Stimulated activated naive CD8-positive, alpha-beta T cell treated with anti-CD3 and anti-CD28 coated beads, Interleukin-15, amount 100 ng/mL, for 72 hours (primary cell): Measurements from ENCODE around the gene THADA.

Experiments
- ATAC-seq: fragments of 150-1000 bp; cut with Tn5 transposase; 2 replicates; pipeline ENCODE4 v1.10.0; 2021; ENCODE audit warnings: mild to moderate bottlenecking, moderate library complexity
- DNase-seq, 2 donors: peaks; one replicate each; pipeline ENCODE4 v3.0.0; 2021 to 2022
- H3K27ac Mint-ChIP-seq, 2 donors: one replicate each; pipeline ENCODE4 v1.8.0; 2022; ENCODE audit warnings: mild to moderate bottlenecking in 2 of 2, mixed read lengths in 2 of 2, moderate library complexity in 2 of 2
- H3K27me3 Mint-ChIP-seq: one replicate; pipeline ENCODE4 v1.8.0; 2022; ENCODE audit warnings: mixed read lengths
- H3K4me1 Mint-ChIP-seq: one replicate; pipeline ENCODE4 v1.8.0; 2022; ENCODE audit warnings: mild to moderate bottlenecking, mixed read lengths
- H3K4me3 Mint-ChIP-seq, 2 donors: one replicate each; pipeline ENCODE4 v1.8.0; 2022; ENCODE audit warnings: mild to moderate bottlenecking in 2 of 2, mixed read lengths in 2 of 2, moderate library complexity in 1 of 2
- H3K9me3 Mint-ChIP-seq, 2 donors: one replicate each; pipeline ENCODE4 v1.8.0; 2022; ENCODE audit warnings: mixed read lengths in 2 of 2

Gene THADA

DNA sequence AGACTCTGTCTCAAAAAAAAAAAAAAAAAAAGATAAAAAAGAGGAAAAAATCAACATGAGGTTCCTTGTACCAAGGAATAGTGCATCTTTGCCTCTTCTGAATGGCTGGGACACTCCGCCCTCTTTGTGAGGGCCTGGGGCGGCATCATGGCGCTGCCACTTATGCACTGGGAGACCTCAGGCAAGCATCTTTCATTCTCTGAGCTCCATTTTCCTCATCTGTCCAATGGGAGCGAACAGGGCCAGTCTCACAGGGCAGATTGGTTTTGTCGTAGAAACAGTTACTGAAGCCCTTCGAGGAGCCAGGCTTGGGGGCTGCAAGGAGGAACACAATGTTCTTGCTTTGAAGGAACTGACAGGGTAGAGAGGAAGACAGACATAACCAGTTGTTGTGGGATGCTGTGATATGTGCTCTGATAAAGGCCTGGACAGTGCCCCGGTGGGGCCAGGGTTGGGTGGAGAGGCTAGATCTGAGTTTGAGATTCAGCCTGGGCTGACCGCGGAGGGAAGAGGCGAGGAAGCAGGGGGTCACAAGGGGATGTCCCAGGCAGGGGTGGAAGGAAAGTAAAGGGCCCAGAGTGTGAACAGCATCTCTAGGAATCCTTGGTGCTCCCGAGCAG, 383.5 kb downstream of the THADA start:
- Mint-ChIP-seq H3K27me3 (no peaks in the 10 kb centered on the region), H3K27ac (peak overlapping the region in 1 of 2 donors; percentile 45), H3K4me1 (peaks cover 41% of the 10 kb centered on the region), H3K4me3 (peak overlapping the region in 1 of 2 donors; percentile 13), H3K9me3 (no peaks in the 10 kb centered on the region)
- DNase-seq: no peak
- peak; percentile 16 for ATAC-seq

DNA sequence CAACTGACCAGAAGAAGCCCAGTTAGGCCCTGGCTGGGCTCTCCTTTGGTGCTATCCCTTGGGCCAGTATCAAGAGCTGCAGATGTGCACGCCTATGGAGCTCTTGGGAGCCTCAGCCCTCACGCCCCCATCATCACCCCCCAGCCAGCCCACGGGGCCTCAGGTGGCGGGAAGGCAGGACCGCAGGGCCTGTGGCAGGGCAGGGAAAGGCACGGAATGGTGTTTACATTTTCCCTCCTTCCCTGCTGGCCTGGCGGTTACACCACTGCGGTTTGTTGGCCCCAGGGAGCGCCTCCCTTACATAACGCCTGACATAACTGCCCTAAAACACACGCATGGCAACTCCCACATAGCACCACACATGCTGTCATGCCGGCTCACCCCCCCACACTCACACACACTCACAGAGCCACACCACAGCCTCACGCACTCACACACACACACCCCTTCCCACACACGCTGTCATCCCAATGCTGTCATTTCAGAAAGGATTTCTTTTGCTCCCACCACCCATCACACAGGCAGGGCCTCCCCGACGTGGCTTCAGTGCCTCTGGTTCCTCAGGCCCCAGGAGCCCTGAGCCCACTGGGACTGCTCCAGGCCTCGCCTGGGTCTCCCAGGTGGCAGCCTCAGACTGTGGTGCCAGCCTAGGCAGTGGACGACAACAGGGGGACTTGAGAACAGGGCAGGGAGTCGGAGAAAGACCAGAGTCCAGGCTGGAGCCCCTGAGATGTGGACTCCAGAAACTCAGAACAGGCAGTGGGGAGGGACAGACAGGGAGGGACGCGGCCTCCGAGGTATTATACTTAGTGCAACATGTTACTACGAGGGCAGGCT, 385.2 kb downstream of the THADA start:
- H3K27me3 Mint-ChIP-seq: no peaks in the 10 kb centered on the region
- ATAC-seq (peak; percentile 77), DNase-seq (peak in 1 of 2 donors; percentile 46)
- H3K4me3 Mint-ChIP-seq: no peak overlapping the region
- peak overlapping the region; percentile 48 to 88 for H3K27ac Mint-ChIP-seq
- H3K9me3 Mint-ChIP-seq: no peaks in the 10 kb centered on the region
- H3K4me1 Mint-ChIP-seq: peaks cover 55% of the 10 kb centered on the region

DNA sequence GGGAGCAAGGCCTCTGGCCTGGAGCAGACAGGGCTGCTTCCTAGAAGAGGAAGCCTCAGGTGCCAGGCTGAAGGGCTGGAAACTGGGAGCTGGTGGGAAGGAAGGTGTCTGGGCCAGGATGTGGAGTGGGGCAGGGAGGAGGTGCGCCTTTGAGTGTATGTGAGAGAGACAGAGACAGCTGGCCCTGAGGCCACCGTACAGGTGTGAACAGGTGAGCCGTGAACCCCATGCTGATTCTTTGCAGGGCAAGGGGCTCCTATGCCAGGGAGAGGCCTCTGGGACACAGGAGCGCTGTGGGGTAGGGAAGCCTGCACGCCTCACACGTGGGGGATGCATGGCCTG, 385.7 kb downstream of the THADA start:
- H3K27ac Mint-ChIP-seq: peak overlapping the region in 1 of 2 donors; percentile 60
- ATAC-seq (no peak), DNase-seq (no peak)
- H3K9me3 Mint-ChIP-seq: no peaks in the 10 kb centered on the region
- H3K27me3 Mint-ChIP-seq: no peaks in the 10 kb centered on the region
- H3K4me1 Mint-ChIP-seq: peaks cover 55% of the 10 kb centered on the region
- H3K4me3 Mint-ChIP-seq: no peak overlapping the region

DNA sequence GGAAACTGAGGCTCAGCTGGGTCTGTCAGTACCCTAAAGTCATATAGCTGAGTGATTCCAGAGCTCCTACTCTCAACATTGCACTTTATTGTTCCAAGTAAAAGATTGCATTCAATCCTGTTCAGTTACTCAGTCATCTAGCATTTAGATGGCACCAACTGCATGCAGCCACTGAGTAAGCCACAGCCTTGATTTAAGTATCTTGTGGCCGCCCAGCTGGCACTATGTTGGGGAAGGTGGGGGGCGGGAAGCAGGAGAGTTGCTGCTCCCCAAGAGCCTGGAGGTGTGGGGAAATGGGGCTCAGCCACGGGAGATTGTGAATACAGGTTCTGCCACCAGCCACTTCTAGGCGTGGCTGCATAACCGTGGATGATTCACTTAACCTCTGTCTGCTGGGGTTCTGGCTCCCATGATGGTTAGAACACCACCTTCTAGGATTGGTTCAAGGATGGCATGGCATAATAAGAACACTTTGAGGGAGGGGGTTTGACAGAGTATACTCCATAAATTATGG, 386.6 kb downstream of the THADA start:
- H3K4me3 Mint-ChIP-seq: no peak overlapping the region
- H3K27me3 Mint-ChIP-seq: no peaks in the 10 kb centered on the region
- H3K27ac Mint-ChIP-seq: no peak overlapping the region

DNA sequence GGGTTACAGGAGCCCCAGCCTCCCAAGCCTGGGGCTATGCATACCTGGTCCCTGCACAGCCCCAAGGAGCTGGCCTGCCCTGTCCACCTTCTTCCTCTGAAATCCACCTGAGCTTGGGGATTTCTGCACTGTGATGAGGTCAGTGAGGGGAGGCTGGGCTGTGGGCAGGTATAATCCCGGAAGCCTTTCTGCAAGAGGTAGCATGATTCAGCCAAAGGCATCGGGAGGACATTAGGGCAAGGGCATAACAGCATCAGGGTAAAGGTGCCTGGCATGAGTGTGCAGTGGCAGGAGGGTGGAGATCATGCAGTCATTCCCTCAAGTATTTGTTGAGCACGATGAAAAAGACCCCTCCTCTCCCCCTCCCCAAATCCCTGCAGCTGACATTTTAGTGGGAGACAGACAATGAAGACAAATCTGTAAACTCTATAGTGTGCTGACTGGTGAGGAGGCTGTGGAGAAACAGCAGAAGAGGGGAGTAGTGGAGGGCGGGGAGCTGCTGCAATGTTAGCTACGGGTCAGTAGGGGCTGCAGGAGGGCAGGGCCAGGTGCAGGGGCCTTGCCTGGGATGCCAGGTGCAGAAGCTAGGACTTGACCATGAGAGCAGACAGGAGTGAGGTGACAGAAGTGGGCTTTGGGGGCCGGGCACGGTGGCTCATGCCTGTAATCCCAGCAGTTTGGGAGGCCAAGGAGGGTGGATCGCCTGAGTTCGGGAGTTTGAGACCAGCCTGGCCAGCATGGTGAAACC, 388.1 kb downstream of the THADA start:
- Mint-ChIP-seq H3K27ac (no peak overlapping the region), H3K4me3 (peak overlapping the region in 1 of 2 donors; percentile 22), H3K27me3 (no peaks in the 10 kb centered on the region), H3K4me1 (peaks cover 56% of the 10 kb centered on the region), H3K9me3 (no peaks in the 10 kb centered on the region)
- DNase-seq (no peak), ATAC-seq (no peak)

More for the DNA sequence above, 386.6 kb downstream of the THADA start:
- Mint-ChIP-seq H3K9me3 (no peaks in the 10 kb centered on the region), H3K4me1 (peaks cover 55% of the 10 kb centered on the region)
- DNase-seq (no peak), ATAC-seq (no peak)

DNA sequence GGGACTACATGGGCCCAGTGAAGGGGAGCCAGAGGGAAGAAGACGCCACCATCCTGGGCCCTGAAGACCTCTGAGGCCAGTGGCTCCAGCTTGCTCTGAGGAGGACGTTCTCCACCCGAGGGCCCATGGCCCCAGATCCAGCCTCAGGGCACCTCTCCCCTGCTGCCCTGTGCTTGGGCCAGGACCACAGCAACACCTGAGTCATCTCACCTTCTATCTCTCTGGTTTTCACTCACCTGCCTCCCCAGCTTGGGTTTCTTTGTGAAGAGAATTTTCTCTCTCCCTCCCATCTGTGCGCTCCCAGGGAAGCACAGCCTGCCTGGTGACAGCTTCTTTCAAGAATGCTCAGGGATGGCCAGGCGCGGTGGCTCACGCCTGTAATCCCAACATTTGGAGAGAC, 389.2 kb downstream of the THADA start:
- H3K9me3 Mint-ChIP-seq: no peaks in the 10 kb centered on the region
- DNase-seq (no peak), ATAC-seq (no peak)
- no peaks in the 10 kb centered on the region for H3K27me3 Mint-ChIP-seq
- H3K4me1 Mint-ChIP-seq: peaks cover 52% of the 10 kb centered on the region
- no peak overlapping the region for H3K4me3 Mint-ChIP-seq
- no peak overlapping the region for H3K27ac Mint-ChIP-seq

DNA sequence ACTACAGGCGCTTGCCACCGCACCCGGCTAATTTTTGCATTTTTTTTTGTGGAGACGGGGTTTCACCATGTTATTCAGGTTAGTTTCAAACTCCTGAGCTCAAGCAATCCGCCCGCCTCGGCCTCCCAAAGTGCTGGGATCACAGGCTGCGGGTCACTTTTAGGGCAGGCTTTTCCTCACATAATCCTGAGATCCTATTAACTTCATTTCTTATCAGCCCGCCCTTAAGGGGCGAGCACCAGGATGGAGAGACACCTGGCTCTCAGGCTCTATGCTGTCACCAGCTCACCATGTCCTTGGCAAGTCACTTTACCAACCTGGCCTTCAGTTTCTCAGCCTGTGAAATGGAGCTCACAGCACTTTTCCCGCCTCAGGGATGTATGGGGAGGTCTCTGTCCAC, 392.5 kb downstream of the THADA start:
- Mint-ChIP-seq H3K9me3 (no peaks in the 10 kb centered on the region), H3K27ac (no peak overlapping the region), H3K4me1 (peaks cover 48% of the 10 kb centered on the region), H3K4me3 (no peak overlapping the region), H3K27me3 (no peaks in the 10 kb centered on the region)
- DNase-seq: no peak
- no peak for ATAC-seq

DNA sequence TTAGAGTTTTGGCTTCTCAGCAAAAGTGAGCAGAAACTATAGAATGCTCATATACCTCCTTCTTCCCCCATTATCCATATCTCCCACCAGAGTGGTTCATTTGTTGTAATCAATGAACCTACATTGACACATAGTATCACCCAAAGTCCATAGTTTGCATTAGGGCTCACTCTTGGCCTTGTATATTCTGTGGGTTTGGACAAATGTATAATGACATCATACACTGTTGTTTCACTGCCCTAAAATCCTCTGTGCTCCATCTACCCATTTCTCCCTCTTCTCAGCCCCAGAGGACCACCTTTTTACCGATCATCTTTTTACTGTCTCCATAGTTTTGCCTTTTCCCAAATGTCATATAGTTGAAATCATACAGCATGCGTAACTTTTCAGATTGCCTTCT, 393.5 kb downstream of the THADA start:
- DNase-seq (no peak), ATAC-seq (no peak)
- Mint-ChIP-seq H3K27me3 (no peaks in the 10 kb centered on the region), H3K4me3 (no peak overlapping the region), H3K27ac (no peak overlapping the region), H3K9me3 (no peaks in the 10 kb centered on the region), H3K4me1 (peaks cover 48% of the 10 kb centered on the region)

DNA sequence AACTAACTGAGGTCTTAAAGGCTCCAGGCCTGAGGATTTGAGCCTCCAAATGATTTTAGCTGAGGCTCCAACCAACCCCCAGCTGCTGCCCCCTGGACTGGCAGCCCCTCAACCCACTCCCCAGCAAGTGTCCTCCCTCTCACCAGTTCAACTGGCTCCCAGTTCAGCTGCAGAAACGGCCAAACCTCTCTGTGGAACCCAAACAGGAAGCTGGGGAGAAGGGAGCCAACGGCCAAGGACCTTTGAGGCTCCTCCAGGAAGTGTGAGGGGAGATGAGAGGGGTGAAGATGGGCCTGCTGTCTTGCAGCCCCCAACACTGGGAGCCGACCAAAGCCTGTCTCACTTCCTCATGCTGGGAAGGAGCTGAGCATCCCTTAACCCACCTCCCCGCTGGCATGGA, 394.3 kb downstream of the THADA start:
- Mint-ChIP-seq H3K27me3 (no peaks in the 10 kb centered on the region), H3K4me3 (no peak overlapping the region), H3K4me1 (peaks cover 50% of the 10 kb centered on the region), H3K27ac (no peak overlapping the region), H3K9me3 (peaks cover 2 to 3% of the 10 kb centered on the region in 2 donors)
- ATAC-seq (no peak), DNase-seq (no peak)

DNA sequence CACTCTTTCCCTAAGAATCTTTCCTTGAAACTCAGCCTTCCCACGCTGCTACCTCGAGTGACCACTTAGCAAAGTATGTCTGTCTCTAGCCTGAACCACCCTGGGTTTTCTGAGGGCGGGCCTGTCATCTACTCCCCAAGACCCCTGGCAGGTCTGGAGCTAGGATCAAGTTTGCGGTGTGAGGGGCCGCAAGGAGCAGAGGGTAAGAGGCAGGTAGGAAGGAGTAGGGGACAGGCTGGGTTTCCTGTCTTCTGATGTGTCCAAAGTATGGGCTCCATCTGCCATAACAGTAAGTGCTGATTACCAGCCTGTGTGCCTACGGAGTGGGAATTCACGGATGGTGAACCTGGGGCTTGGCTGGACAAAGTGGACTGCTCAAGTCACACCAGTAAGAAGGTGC, 394.8 kb downstream of the THADA start:
- Mint-ChIP-seq H3K27ac (no peak overlapping the region), H3K4me1 (peaks cover 49% of the 10 kb centered on the region), H3K4me3 (no peak overlapping the region), H3K27me3 (no peaks in the 10 kb centered on the region), H3K9me3 (peaks cover 4 to 6% of the 10 kb centered on the region in 2 donors)
- DNase-seq (no peak), ATAC-seq (no peak)

DNA sequence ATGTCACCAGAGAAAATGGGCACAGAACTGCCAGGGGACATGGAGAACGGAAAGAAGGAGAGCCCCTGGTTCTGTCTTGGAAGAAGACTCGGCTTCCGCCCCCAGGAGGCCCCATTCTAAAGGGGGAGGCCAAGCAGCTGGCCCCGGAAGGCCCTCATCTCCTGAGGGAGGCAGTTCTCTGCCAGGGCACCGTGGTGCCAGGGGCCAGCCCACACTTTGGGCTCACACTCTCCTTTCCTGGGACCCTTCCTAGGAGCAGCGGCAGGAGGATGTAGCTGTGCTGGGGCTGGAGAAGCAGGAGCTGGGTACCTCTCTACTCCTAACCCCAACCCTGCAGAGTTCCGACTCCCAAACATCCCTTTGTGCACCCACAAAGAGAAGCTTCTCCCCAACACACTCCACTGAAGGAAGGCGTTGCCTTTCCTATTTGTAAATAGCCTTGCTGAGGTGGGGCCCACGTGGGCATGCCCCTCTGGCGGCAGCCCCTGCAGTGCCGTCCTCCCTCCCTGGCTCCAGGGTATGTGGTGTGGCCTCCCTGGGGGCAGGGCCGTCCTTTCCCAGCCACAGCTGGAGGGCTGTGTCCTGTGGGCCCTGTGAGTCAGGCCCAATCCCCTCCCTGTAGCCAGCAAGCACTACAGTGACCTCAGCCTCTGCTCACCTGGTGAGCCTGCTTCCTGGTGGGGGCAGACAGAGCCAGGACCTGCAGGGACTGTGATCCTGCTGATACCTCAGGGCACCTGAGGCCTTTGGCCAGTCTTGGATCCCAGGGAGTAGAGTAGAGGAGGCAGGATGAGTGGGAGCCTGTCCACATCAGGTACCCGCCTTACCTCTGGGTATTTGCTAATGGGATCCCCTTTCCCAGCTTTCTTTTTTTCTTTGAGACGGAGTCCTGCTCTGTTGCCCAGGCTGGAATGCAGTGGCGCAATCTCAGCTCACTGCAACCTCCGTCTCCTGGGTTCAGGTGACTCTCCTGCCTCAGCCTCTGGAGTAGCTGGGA, 396.0 kb downstream of the THADA start:
- ATAC-seq (no peak), DNase-seq (no peak)
- H3K4me1 Mint-ChIP-seq: peaks cover 53% of the 10 kb centered on the region
- H3K9me3 Mint-ChIP-seq: peaks cover 4 to 6% of the 10 kb centered on the region in 2 donors
- no peaks in the 10 kb centered on the region for H3K27me3 Mint-ChIP-seq
- H3K4me3 Mint-ChIP-seq: no peak overlapping the region
- no peak overlapping the region for H3K27ac Mint-ChIP-seq

DNA sequence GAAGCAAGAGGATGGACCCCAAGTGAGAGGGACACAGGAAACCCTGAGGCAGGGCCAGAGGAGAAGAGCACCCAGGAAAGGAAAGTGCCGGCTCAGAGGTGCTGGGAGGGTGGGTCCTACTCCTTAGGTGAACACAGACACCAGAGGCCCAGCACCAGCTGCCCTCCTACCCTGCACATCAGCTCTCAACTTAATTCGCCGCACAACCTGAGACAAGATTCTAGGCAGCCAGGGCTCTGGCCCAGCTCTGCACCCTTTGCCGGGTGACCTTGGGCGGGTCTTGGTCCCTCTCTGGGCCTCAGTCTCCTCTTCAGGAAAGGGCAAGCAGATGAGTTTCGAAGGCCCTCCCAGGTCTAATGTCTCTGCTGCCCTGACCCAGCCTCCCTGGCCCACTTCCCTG, 397.6 kb downstream of the THADA start:
- peak overlapping the region in 1 of 2 donors; percentile 41 for H3K27ac Mint-ChIP-seq
- no peak for ATAC-seq
- H3K4me1 Mint-ChIP-seq: peaks cover 63% of the 10 kb centered on the region
- H3K9me3 Mint-ChIP-seq: peaks cover 4 to 6% of the 10 kb centered on the region in 2 donors
- DNase-seq: no peak
- no peaks in the 10 kb centered on the region for H3K27me3 Mint-ChIP-seq
- no peak overlapping the region for H3K4me3 Mint-ChIP-seq

DNA sequence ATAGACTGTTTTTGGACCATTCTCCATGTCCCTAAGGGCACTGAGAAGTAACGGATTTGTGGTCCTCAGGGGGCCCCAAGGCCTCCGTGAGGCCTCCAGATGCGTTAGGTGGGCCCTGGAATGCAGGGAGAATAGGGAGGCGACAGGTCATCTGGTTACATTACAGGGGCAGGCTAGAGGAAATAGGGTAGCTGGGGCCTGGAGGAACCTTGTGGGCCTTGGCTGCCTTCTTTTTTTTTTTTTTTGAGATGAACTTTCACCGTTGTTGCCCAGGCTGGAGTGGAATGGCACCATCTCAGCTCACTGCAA, 398.3 kb downstream of the THADA start:
- Mint-ChIP-seq H3K4me1 (peaks cover 70% of the 10 kb centered on the region), H3K27ac (no peak overlapping the region)

DNA sequence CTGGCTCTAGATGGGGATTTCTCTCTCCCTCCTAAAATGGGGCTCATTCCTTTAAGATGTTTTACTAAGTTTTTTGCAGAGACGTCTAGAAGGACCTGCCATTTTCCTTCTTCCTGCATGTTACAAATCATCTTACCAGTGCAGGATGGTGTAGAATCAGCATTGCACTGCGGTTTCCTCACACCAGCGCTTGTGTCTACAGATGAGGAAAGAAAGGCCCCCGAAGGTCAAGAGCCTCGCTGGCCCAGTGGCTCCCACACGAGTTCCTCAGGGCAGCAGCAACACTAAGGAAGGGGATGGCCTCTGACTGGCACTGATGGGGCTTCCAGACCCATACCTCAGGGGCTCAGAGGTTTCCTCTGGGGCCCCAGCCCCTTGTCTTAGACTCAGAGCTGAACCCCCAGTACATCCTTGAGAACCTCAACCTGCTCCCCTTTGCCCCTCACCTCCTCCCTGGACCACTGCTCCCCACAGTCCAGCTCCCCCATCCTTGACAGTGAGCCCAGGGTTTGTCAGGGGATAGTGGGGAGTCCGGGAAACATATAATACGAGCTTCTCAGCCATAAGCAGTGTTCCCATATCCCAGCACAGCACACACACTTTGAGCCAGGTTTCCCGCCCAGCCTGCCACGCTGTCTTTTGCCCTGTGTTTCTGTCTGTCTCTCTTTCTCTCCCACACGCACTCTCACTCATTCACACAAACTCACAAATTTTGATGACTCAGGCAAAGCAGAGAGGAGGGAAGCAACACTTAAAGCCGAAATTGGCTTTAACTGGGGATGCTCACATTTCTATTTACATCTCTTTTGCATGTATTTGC, 398.9 kb downstream of the THADA start:
- H3K4me1 Mint-ChIP-seq: peaks cover 76% of the 10 kb centered on the region
- H3K27me3 Mint-ChIP-seq: no peaks in the 10 kb centered on the region
- ATAC-seq: no peak
- peak overlapping the region; percentile 64 to 73 for H3K4me3 Mint-ChIP-seq
- no peak for DNase-seq
- H3K9me3 Mint-ChIP-seq: peaks cover 4 to 6% of the 10 kb centered on the region in 2 donors
- peak overlapping the region; percentile 51 to 92 for H3K27ac Mint-ChIP-seq

More for the DNA sequence above, 398.3 kb downstream of the THADA start:
- no peak for DNase-seq
- H3K27me3 Mint-ChIP-seq: no peaks in the 10 kb centered on the region
- H3K9me3 Mint-ChIP-seq: peaks cover 4 to 6% of the 10 kb centered on the region in 2 donors
- peak overlapping the region; percentile 24 to 64 for H3K4me3 Mint-ChIP-seq
- ATAC-seq: no peak
